Testis (tissue), 3 donors: ENCODE results near the gene KCNJ4. TPM values are rescaled to one million over a fixed set of nuclear protein-coding genes. Genes with fewer than 3 reads are reported as not detected.

Source experiments
- DNase-seq: peaks from one replicate; pipeline ENCODE4 v3.0.0-alpha.2; 2019
- H3K27ac ChIP-seq, 2 donors: fragments of 200-600 bp; sonication (generic); one replicate each; pipeline ENCODE4 v1.5.1; 2019
- H3K27me3 ChIP-seq: fragments of 200-600 bp; sonication (generic); one replicate; pipeline ENCODE4 v1.5.1; 2019
- H3K36me3 ChIP-seq: fragments of 200-600 bp; sonication (generic); one replicate; pipeline ENCODE4 v1.5.1; 2017; ENCODE audit warnings: low read depth; ENCODE audit errors: missing control alignments
- H3K4me1 ChIP-seq: fragments of 200-600 bp; sonication (generic); one replicate; pipeline ENCODE4 v1.5.1; 2019
- H3K4me3 ChIP-seq, 2 donors: fragments of 200-600 bp; sonication (generic); one replicate each; pipeline ENCODE4 v1.5.1; 2017 to 2019
- H3K9me3 ChIP-seq: fragments of 200-600 bp; sonication (generic); one replicate; pipeline ENCODE4 v1.5.1; 2017
- CTCF ChIP-seq, 3 experiments: fragments of 450-650 bp in 2 of 3; fragments of 200-600 bp in 1 of 3; sonication (generic) in 1 of 3; IDR thresholded peaks; one replicate each; pipeline ENCODE4 v1.5.1; 2016 to 2019; ENCODE audit warnings: antibody characterized with exemption in 3 of 3, mild to moderate bottlenecking in 2 of 3, moderate library complexity in 1 of 3
- POLR2A ChIP-seq: fragments of 450-650 bp; IDR thresholded peaks from one replicate; pipeline ENCODE4 v1.6.1; 2017; ENCODE audit warnings: antibody characterized with exemption, mild to moderate bottlenecking, moderate library complexity
- WGBS, 2 donors: methylation state at CpG; one replicate each; pipeline ENCODE4 v1.1.5; 2018; 5-methylcytosine and 5-hydroxymethylcytosine counted together
- intact Hi-C: fragments of 100-400 bp; cut with DNase I; formaldehyde crosslinking; loops from one replicate; pipeline ENCODE4 v1.15.1; 2023; ENCODE audit warnings: low total_unique reads
- polyA plus RNA-seq: library from polyadenylated mRNA; stranded (reverse); fragments of 350-450 nt; fragmentation: Illumina TruSeq; extraction: RNeasy Lipid Tissue Mini Kit (QIAGEN cat#74804); gene quantifications from one replicate; pipeline ENCODE4 v1.2.3, GENCODE V29; 2014; ENCODE audit warnings: low read depth, low replicate concordance; ENCODE audit not compliant: insufficient read depth
- total RNA-seq, 2 donors: library from RNA; depleted of rRNA; stranded (reverse); fragments of >200 nt; gene quantifications; one replicate each; pipeline ENCODE4 v1.2.3, GENCODE V29; 2016

KCNJ4 gene
- total and polyA plus RNA-seq, 3 donors from 2014 or later: 1.7 to 3.0 (median 1.7) TPM

GRCh38 chr22:38494498-38494897 is 39.5 kb upstream of the KCNJ4 start:
- H3K9me3 ChIP-seq: no peaks in the 10 kb centered on the region
- no peak for DNase-seq

GRCh38 chr22:38491707-38492348 is 36.8 kb upstream of the KCNJ4 start:
- H3K36me3 ChIP-seq: no peaks in the 10 kb centered on the region
- H3K4me1 ChIP-seq: no peaks in the 10 kb centered on the region
- intact Hi-C loops: no loop called here
- no peak for DNase-seq
- H3K4me3 ChIP-seq: no peak overlapping the region
- WGBS, 2 donors: 67 to 76% methylated on average over 5 of the region's 5 CpGs
- TF ChIP-seq CTCF (IDR thresholded peaks at IDR 0.05): no peak
- TF ChIP-seq POLR2A: no peak
- no peaks in the 10 kb centered on the region for H3K27me3 ChIP-seq
- H3K27ac ChIP-seq: no peak overlapping the region
- H3K9me3 ChIP-seq: no peaks in the 10 kb centered on the region

More at GRCh38 chr22:38494498-38494897, 39.5 kb upstream of the KCNJ4 start:
- WGBS, 2 donors: 54 to 59% methylated on average over 2 of the region's 2 CpGs
- Histone ChIP-seq H3K4me3 (no peak overlapping the region), H3K27ac (no peak overlapping the region), H3K27me3 (no peaks in the 10 kb centered on the region), H3K36me3 (no peaks in the 10 kb centered on the region), H3K4me1 (no peaks in the 10 kb centered on the region)
- intact Hi-C loops: no loop called here
- TF ChIP-seq POLR2A (no peak), CTCF (IDR thresholded peaks at IDR 0.05) (no peak)

GRCh38 chr22:38490915-38491314 is 35.9 kb upstream of the KCNJ4 start:
- 67 to 76% methylated on average over 1 of the region's 1 CpG for WGBS, 2 donors
- no peak for TF ChIP-seq POLR2A
- no peak for TF ChIP-seq CTCF (IDR thresholded peaks at IDR 0.05)
- intact Hi-C loops: no loop called here

GRCh38 chr22:38490475-38490874 is 35.5 kb upstream of the KCNJ4 start:
- Histone ChIP-seq H3K4me1 (no peaks in the 10 kb centered on the region), H3K9me3 (no peaks in the 10 kb centered on the region), H3K27ac (no peak overlapping the region), H3K4me3 (no peak overlapping the region), H3K27me3 (no peaks in the 10 kb centered on the region), H3K36me3 (no peaks in the 10 kb centered on the region)
- WGBS, 2 donors: 72 to 75% methylated on average over 2 of the region's 2 CpGs
- intact Hi-C loops: no loop called here
- DNase-seq: no peak
- TF ChIP-seq CTCF (IDR thresholded peaks at IDR 0.05) (no peak), POLR2A (no peak)

More at GRCh38 chr22:38490915-38491314, 35.9 kb upstream of the KCNJ4 start:
- no peak overlapping the region for H3K4me3 ChIP-seq
- peak; percentile 48 for DNase-seq
- no peaks in the 10 kb centered on the region for H3K4me1 ChIP-seq
- H3K36me3 ChIP-seq: no peaks in the 10 kb centered on the region
- no peaks in the 10 kb centered on the region for H3K9me3 ChIP-seq
- H3K27me3 ChIP-seq: no peaks in the 10 kb centered on the region
- H3K27ac ChIP-seq: peak overlapping the region in 1 of 2 donors; percentile 11
